Tibial nerve (tissue), 4 donors: ENCODE data around the gene CDH7.

Experiments
- EP300 ChIP-seq, 2 donors: sonication (generic); formaldehyde crosslinking; IDR thresholded peaks; one replicate each; pipeline ENCODE4 v1.6.1; 2017; ENCODE audit warnings: antibody characterized with exemption in 2 of 2, mild to moderate bottlenecking in 1 of 2
- POLR2A ChIP-seq, 2 donors: fragments of 450-650 bp; IDR thresholded peaks; one replicate each; pipeline ENCODE4 v1.6.1; 2017; ENCODE audit warnings: antibody characterized with exemption in 2 of 2, mild to moderate bottlenecking in 2 of 2, moderate library complexity in 2 of 2
- TF ChIP-seq, protein P1 (sequence below), 5 experiments: fragments of 200-600 bp in 3 of 5; fragments of 450-650 bp in 2 of 5; sonication (generic) in 3 of 5; IDR thresholded peaks; one replicate each; pipeline ENCODE4 v1.5.1; 2016 to 2019; ENCODE audit warnings: antibody characterized with exemption in 5 of 5, mild to moderate bottlenecking in 3 of 5, moderate library complexity in 2 of 5

DNA sequence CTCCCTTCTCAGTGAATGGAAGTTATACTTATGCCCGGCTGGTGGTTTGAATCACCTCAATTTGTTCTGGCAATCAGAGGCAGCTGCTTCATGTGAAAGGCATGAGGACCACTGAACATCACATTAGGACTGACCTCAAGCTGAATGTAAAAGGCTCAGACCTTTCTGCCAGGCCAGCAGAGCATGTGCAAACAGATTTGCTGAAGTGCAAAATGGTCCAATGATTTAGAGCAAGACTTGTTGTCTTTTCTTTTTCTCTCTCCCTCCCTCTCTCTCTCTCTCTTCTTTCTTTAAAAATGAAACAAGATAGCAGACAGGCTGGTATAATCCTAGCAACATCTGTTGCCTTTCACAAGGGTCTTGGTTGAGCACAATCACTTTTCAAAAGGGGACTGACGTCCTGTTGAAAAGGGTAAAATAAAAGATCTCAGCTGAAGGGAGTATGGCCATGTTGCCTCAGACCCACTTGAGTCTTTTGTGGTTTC lies 13.3 kb upstream of the CDH7 start:
- TF ChIP-seq, protein P1, sequence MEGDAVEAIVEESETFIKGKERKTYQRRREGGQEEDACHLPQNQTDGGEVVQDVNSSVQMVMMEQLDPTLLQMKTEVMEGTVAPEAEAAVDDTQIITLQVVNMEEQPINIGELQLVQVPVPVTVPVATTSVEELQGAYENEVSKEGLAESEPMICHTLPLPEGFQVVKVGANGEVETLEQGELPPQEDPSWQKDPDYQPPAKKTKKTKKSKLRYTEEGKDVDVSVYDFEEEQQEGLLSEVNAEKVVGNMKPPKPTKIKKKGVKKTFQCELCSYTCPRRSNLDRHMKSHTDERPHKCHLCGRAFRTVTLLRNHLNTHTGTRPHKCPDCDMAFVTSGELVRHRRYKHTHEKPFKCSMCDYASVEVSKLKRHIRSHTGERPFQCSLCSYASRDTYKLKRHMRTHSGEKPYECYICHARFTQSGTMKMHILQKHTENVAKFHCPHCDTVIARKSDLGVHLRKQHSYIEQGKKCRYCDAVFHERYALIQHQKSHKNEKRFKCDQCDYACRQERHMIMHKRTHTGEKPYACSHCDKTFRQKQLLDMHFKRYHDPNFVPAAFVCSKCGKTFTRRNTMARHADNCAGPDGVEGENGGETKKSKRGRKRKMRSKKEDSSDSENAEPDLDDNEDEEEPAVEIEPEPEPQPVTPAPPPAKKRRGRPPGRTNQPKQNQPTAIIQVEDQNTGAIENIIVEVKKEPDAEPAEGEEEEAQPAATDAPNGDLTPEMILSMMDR (IDR thresholded peaks at IDR 0.05), result no peak
- TF ChIP-seq EP300 (IDR thresholded peaks at IDR 0.05) (no peak), POLR2A (IDR thresholded peaks at IDR 0.05) (no peak)
